GM03348 (cell line): Measurements from ENCODE around the gene TNKS1BP1.
A peak's percentile ranks its signal among the peaks of the same experiment; 100 is the strongest.
"Not testable (repeated sequence)": the region's sequence is repeated elsewhere in the genome, so short reads cannot be mapped to it uniquely, and the experiment has no call there.

ENCODE experiments used
- DNase-seq: peaks from one replicate; pipeline ENCODE4 v3.0.0; 2012; ENCODE audit warnings: low spot score

Gene TNKS1BP1

GRCh38 chr11:57309106-57310059, 15.4 kb downstream of the TNKS1BP1 start:
- no peak for DNase-seq

- DNase-seq = no peak
Measured at GRCh38 chr11:57308426-57309060, 16.2 kb downstream of the TNKS1BP1 start.

GRCh38 chr11:57307666-57308270, 17.0 kb downstream of the TNKS1BP1 start:
- no peak for DNase-seq

GRCh38 chr11:57306940-57307565, 17.7 kb downstream of the TNKS1BP1 start:
- no peak for DNase-seq

- no peak for DNase-seq
Measured at GRCh38 chr11:57306161-57306876, 18.4 kb downstream of the TNKS1BP1 start.

- DNase-seq = no peak
Measured at GRCh38 chr11:57305523-57305922, 19.2 kb downstream of the TNKS1BP1 start.

GRCh38 chr11:57303990-57304579, 20.7 kb downstream of the TNKS1BP1 start:
- DNase-seq = peak; percentile 53

GRCh38 chr11:57303280-57303989, 21.3 kb downstream of the TNKS1BP1 start:
- no peak for DNase-seq

- DNase-seq = no peak
Measured at GRCh38 chr11:57302489-57302888, 22.3 kb downstream of the TNKS1BP1 start.

- DNase-seq = no peak
Measured at GRCh38 chr11:57301711-57302423, 22.9 kb downstream of the TNKS1BP1 start.

- no peak for DNase-seq
Measured at GRCh38 chr11:57300785-57301184, 24.0 kb downstream of the TNKS1BP1 start.

GRCh38 chr11:57299150-57299737, 25.5 kb downstream of the TNKS1BP1 start:
- no peak for DNase-seq

GRCh38 chr11:57297221-57297620, 27.5 kb downstream of the TNKS1BP1 start:
- DNase-seq = no peak

GRCh38 chr11:57296205-57296604, 28.5 kb downstream of the TNKS1BP1 start:
- not testable (repeated sequence) for DNase-seq

GRCh38 chr11:57294225-57295131, 30.3 kb downstream of the TNKS1BP1 start:
- peak; percentile 64 for DNase-seq

- DNase-seq = peak; percentile 43
Measured at GRCh38 chr11:57290288-57290687, 34.5 kb downstream of the TNKS1BP1 start.

- DNase-seq = peak; percentile 55
Measured at GRCh38 chr11:57288771-57289579, 35.8 kb downstream of the TNKS1BP1 start.

- DNase-seq = no peak
Measured at GRCh38 chr11:57287884-57288283, 36.9 kb downstream of the TNKS1BP1 start.
